Stimulated activated CD4-positive, alpha-beta T cell treated with anti-CD3 and anti-CD28 coated beads, Interleukin-12 subunit alpha, Interleukin-12 subunit beta, amount 100 ng/mL, for 4 hours (primary cell): ENCODE results near the gene MPST.

ENCODE experiments used
- DNase-seq: peaks from one replicate; pipeline ENCODE4 v3.0.0-alpha.2; 2020

MPST gene

DNA sequence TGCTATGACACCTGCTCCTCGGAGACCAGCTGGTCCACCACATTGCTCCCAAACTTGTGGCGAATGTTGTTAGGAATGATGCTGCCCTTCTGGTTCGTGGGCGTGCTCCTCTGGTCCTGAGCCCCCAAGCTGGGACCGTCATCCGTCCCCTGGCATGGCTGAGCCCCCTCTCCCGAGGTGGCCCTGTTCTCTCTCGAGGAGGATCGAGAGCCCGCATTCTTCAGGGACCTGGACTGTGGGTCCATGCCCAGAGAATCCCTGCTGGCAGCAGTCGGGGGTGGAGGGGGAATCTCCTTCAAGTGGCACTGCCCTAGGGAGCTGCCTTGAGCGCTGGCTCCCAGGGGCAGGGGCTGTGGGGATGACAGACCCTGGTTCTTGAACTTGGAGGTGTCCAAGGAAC lies 17.7 kb upstream of the MPST start:
- no peak for DNase-seq

DNA sequence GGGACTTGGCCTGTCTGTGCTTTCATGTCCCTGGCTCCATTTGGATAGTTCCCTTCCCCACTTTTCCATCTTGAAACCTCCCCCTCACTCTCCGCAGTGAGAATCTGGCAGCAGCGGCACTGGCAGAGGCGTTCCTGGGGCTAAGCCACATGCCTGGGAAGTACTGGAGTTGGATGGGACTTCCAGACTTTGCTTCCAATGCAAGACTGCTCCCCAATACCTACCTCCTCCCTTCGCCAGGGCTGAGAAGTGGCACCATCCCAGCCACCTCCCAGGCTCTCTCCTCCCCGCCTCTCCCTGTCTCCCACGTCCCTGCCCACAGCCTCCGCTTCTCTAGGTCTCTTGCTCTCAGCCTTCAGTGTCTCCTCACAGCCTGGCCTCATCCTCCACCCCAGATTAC lies 16.9 kb upstream of the MPST start:
- DNase-seq, result no peak

DNA sequence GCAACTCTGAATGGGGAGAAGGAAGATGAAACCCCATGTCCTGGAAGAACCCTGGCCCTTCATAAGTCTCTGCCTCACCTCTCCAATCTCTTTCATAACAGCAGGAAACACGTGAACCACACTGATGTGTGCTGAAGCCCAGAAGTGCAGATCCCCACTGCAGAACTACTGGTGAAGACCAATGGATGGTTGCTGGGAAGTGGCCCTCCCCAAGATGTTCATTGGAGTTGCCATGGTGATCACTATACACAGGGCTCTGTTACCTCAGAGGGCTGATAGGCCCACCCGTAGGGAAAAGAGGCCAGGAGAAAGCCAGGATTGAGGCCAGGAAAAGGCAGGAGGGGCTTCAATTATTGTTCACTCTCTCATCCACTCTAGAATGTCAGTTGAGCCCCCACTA lies 11.9 kb upstream of the MPST start:
- no peak for DNase-seq

DNA sequence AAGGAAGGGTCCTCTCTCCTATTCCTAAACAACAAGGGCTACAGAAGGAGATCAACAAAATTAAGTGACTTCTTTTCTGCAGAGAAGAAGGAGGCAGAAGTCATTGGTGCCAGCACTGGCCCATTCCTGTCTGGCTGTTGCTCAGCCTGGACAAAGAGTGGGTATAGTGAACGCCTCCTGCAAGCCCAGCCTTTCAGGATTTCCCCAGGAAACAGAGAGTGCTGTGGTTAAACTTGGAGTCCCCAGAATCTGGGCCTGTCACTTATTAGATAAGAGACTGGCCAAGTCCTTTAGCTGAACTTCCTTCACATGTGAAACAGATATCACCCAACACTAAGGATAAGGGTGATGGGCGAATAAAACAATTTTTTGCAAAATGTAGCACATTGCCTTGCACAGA lies 11.2 kb upstream of the MPST start:
- no peak for DNase-seq

DNA sequence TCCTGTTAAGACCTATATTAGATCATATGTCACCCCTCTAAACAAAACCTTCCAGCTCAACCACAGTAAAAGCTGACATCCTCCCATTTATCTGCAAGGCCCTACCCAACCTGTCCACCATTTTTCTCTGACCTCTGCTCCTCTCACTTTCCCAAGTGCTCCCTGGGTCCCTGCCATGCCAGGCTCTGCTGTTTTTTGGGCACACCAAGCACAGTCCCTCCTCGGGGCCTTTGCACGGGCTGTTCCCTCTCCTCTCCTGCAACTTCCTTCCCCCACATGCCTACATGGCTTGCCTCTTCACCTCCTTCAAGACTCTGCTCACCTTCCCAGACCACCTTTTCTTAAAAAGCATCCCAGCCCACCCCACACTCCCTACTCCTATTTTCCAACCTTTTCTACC lies 10.1 kb upstream of the MPST start:
- DNase-seq, result no peak

DNA sequence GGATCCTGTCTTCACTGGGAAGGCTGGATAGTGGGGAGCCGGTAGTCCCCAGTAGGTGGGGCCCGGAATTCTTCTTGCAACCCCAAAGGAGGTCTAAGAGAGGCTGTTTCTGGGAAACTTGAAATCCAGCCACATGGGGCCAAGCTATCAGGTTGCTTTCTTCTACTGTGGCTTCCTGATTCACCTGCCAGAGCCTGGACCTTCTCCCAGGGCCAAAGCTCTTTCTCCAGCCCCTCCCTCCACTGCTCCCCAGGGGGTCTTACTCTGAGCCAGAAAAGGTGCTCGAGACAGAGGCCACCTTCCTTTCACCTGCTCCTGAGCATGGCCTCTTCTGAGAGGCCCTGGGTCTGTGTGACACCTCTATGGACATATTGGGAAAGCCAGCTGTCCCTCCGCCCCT lies 9.4 kb upstream of the MPST start:
- no peak for DNase-seq

DNA sequence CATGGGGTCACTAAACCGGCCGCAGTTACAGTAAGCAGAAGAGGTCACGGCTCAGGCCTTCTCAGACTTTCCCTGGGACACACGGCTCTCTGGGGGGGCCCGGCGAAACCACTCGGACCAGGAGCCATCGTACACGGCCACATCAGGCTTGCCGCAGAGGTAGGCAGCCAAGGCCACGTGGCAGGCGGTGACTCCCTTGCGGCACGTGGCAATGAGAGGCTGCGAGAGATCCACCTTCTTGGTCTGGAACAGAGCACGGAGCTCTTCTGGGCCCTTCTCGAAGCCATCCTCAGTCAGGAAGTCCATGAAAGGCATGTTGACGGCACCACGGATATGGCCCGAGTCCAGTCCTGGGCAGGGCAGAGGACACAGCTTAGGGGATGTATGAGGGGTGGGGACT lies 8.6 kb upstream of the MPST start:
- DNase-seq, result no peak

DNA sequence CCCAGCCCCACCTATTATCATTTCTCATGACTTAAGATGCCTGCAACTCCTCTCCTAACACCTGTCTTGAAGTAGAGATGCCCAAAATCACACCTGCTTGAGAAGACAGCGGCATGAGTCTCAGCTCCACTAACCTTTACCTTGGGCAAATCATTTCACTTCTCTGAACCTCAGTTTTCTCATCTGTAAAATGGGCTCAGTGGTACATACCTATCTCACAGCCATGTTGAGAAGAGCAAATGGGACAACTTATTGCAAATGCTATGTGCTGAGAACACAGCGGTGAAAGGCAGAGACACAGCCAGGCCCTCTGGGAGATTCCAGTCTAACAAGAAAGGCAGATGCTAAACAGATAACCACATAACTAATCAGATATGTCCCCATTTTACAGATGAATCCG lies 8.1 kb upstream of the MPST start:
- no peak for DNase-seq

DNA sequence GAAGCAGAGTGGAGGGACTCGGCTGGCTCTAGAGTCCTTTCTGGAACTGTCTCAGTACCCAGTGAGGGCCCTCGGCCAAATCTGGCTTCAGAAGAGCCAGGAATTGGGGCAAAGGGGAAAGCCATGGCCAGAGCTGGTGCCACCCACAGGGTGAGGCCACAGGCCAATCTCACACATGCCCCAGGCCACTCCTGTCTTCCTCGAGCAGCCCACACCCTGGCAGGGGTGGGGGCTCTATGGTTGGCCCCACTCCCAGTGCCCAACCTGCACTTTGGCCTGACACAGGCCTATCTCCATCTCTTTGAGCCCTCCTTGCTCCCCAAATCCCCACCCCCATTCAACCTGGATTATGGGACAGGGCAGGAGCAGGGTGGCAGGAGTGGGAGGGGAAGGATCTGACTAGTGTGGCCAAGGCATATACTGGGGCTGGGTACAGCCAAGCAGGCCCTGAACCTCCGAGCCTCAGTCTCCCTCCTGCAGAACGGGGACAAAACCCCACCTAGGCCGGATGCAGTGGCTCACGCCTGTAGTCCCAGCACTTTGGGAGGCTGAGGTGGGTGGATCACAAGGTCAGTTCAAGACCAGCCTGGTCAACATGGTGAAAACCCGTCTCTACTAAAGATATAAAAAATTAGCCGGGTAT lies 7.2 kb upstream of the MPST start:
- DNase-seq, result no peak

DNA sequence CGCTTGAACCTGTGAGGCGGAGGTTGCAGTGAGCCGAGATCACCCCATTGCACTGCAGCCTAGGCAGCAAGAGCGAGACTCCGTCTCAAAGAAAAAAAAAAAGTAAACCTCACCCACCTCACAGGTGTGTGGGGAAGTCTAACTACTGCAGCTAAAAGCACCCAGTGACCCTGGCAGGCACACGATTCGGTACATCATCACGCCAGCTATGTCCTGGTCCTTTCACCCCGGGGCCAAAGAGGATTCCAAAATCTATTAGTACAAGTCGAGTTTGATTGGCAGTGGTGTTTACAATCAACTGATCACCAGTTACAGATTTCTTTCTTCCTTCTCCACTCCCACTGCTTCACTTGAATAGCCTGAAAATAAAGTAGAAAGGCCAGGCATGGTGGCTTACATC lies 6.6 kb upstream of the MPST start:
- DNase-seq, result no peak

DNA sequence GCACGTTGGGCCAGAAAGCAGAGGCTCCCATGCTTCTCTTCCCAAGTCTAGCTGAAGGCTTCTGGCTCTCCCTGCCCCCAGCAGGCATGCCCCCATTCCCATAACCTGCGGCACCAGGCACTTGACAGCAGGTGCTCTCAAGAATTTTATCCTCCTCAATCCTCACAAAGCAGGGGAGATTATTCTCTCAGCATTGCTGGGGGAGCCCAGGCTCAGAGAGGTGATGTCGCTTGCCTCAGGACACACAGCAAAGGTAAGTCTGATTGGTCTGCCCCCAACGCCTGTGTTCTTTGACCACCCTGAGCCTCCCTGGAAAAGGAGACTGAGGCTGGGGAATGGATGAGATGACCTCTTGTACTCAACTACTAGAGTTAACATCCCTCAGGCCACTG lies 5.1 kb upstream of the MPST start:
- no peak for DNase-seq

DNA sequence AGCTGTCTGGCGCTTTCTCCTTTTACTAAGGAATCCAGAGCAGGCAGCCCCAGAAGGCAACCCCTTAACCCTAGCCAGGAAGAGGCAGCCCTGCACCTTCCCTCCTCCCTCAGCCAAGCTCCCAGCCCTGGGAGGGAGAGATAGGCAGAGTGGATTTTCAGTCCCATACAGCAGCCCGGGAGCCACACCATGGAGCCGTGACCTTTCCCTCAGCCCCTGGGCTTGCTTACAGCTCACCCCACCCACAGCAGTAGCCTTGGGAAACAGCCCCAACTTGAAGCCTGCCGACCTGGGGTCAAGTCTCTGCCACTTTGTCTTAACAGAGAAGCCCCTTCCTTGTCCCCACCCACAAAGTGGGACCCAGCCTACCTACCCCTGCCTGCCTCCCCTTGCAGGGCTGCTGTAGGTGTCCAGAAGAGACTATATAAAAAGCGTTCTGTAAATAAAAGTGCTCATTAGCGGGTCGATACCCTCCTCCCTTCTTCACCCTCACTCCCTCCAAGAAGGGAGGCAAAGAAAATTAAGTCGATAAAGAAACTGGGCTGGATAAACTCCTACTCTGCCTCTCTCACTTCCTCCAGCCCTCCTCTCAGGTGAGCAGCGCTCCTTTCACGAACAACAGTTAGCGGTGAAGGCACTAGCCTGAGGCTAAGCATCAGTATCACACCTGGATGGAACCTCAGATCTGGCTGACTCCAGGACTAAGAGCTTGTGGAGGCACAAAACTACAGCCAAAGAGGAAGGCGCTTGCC lies 4.5 kb upstream of the MPST start:
- no peak for DNase-seq

DNA sequence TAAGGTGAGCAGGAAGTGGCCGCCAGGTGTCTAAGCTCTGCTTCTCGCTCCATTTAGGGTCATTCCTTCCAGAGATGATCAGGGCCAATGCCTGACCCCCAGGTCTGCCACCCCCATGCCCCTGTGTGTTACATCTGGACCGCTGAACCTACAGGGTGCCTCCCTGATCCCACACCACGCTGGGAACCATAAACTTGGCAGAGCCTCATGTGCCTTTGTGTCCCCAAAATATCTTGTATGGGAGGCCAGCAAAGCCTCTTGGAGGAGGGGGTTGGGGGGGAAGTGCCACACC lies 4.0 kb upstream of the MPST start:
- DNase-seq, result no peak

DNA sequence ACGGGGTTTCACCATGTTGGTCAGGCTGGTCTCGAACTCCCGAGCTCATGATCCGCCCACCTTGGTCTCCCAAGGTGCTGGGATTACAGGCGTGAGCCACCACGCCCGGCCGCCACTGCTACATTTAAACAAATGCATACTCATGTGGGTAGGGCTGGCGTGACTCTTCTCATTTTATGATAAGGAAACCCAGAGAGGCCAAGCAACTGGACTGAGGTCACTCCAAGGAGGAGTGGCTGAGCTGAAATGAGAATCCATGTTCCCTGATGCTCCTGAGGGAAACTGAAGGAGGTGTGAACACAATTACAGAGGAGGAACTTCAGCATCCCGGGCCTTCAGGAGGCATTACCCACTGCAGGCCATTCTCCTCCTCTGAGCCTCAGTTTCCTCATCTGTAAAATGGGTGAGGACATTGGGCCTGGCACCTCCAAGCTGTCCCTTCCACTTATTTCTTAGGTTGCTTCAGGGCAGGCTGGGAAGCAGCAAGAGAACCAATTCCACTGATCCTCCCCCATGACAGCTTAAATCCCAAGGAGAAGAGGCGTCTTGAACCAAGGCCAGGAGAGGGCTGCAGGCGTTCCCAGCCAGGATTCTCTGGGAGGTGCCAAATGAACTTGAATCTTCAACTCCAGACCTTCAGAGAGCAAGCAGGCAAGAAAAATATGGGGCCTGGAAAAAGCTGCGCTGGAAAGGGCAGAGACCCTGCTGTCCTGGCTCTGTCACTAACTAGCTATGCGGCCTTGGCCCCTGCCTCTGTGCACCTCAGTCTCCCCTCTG lies 3.2 kb upstream of the MPST start:
- DNase-seq, result no peak

DNA sequence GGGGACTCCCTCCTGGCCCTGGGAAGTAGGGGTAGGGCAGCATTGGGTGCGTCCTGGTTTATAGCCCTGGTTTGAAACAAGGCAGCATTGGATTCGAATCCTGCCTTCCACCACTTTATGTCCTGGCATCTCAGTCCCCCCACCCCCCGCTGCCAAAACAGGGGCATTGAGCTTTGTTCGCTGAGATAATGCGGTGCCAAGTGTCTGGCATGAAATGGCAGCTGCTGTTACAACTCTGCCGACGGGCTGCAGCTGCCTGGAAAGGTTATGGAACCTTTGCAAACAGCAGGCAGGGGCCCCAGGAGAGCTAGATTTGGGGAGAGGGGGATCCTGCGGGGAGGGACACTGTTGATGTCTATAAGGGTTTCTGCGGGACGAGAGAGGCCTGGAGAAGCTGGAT lies 2.2 kb upstream of the MPST start:
- no peak for DNase-seq

DNA sequence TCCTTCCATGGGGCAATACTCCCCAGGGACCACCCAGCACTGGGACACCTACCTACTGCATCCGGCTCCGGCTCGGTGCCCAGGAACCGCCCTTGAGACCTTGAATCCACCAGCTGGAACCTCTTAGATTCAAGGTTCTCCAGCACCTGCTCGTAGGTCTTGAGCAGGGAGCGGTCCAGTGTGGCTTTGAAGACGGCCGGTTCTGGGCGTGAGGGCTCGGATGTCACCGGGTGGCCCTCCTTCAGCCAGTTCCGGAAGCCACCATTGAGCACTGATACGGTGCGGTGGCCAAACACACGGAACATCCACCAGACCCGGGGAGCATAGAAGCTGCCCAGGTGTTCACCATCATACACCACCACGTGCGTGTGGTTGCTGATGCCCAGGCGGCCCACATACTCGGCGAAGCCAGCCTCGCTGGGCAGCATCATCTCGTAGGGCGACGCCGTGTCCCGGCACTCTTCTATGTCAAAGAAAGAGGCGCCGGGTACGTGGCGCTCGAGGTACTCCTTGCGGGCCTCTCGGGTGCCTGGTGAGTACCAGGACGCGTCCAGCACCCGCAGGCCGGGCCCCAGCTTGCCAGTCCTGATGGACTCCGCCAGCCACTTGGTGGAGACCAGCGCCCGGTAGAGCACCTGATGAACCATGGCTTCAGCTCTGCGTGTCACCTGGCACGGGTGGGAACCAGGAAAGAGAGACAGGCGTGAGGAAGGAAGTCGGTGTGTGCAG lies 1.3 kb upstream of the MPST start:
- DNase-seq, result no peak

DNA sequence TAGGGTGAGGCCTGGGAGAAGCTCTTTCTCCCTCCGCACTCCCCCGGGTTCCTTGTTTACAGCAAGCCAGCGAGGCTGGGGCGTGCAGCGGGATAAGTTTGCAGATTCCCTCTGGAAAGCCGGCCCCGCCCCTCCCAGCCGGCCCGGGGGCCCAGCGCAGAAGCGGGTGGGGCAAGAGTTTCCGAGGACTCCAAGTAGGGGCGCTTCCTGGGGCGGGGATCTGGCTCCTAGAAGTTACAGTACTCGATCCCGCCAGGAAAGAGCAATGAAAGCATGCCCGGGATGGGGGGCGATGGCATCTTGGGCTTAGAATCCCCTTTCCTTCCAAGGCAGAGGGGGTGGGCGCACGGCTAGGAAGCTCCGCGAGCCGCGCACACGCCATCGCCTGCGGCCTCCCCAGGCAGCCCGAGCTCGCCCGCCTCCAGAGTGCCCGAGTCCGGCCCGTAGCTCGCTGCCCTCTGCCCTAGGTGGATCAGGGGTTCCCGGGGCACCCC lies 680 bp upstream of the MPST start:
- DNase-seq, result no peak

DNA sequence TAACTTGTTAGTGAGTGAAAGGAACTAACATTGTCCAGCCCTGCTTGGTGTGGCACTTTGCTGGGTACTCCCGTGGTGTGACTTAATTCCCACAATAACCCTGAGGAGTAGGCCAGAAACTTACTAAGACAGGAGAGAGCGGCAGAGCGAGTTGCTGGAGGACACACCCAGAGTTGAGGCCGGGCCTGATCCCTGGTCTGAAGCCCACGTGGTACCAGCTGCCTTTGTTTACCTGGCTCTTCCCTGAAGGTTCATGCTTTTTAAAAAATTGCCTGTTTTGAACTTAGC lies 594 bp downstream of the MPST start:
- DNase-seq, result no peak

DNA sequence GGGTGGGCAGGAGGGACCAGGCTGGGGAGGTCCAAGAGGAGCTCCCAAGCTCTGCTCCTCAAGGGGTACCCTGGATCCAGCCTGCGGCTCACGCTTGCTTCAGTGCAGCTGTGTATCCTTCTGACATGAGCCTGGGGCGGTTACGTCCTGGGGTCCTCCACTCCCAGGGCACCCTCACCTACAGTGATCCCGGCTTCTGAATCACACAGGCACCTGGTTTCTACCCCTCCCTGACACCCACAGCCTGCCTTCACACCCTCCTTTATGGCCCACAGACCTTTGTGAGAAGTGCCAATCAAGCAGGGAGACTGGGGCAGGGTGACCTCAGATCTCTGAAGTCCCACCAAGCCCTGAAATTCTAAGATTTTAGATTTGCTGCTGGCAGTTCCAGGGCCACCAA lies 1.5 kb downstream of the MPST start:
- DNase-seq, result no peak

DNA sequence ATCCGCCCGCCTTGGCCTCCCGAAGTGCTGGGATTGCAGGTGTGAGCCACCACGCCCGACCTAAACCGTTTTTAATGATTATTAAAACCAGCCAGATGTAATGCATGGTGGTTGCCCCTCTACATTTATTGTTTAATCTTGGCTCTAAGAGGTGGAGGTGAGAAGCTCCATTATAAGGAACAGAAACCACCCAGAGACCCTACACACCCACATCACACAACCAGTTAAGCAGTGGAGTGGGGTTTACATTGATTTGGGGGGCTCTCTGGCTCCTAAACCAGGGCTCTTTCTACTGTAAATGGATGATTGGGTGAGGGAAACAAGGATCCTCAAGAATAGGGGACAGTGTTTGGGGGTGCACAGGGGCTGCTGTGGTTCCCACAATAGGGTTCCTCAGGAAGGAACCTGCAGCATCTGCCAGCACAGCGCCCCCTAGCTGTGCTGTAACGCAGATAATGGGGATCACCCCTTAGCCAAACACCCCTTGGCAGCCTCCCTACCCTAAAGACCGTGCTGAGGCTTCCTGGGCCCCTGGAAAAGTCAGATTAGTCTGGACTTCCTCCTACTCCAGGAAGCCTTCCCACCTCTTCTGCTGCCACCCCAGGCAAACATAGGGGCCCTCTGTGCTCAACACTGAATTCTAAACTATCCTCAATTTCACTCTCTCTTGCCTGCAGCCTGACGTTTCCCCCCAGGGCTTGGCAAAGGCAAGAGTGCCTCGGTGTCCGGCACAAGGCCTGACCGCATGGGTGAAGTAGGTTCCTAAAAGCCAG lies 2.4 kb downstream of the MPST start:
- peak; percentile 57 for DNase-seq

DNA sequence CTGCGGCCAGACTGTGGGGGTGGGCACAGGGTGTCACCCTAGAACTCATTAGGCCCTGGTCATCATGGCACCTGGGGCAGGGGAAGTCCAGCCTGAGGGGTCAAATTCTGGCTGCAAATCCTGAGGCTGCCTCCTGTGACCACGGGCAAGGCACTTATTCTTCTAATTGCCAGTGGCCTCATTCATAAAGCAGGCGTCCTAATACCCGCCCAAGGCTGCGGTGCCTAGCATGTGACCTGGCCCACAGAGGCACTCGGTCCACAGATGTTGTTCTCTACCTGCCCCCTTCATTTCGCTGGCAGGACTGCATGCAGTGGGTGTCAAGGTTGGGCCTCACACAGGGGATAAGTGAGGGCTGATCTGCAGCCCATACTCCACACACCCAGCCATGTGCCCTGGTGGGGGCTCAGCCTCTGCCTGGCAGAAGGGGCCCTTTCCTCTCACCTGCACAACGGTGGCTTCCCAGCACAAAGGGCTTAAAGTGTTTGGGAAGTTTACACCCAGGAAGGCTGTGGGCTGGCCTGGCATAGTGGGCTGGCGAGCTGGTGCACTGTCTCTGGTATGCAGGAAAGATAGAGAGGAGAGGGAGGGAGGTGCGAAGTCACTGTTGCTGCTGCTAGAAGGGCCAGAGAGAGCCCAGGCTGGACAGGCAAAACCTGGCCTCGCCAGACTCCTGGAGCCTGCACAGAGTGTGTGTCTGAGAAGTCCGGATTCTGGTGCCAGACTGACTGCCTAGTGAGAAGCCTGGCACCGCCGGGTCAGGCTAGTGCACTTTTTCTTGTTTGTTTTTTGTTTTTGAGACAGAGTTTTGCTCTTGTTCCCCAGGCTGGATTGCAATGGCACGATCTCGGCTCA lies 3.2 kb downstream of the MPST start:
- DNase-seq, result no peak

DNA sequence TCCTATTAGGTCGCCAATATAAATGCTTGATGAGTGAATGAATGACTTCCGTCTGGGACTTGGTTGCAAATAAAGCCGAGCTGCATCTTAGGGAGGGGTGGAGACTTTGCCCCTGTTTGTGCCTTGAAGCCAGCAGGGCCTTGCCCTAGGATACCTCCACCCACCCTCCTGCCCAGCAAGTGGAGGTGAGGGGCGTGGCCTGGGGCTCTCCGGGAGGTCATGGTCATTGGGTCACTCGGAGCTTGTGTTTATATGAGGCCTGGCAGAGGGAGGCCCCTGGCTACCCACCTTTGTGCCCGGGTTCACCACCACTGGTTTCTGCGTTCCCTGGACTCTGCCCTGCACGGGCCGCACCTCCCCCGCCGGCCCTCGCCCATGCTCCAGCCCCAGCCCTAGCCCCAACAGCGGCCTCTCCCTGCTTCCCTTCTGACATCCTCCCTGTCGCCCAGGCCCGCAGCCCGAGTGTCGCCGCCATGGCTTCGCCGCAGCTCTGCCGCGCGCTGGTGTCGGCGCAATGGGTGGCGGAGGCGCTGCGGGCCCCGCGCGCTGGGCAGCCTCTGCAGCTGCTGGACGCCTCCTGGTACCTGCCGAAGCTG lies 4.3 kb downstream of the MPST start:
- no peak for DNase-seq
